ENCODE results near the gene ADGRL2.

DNA sequence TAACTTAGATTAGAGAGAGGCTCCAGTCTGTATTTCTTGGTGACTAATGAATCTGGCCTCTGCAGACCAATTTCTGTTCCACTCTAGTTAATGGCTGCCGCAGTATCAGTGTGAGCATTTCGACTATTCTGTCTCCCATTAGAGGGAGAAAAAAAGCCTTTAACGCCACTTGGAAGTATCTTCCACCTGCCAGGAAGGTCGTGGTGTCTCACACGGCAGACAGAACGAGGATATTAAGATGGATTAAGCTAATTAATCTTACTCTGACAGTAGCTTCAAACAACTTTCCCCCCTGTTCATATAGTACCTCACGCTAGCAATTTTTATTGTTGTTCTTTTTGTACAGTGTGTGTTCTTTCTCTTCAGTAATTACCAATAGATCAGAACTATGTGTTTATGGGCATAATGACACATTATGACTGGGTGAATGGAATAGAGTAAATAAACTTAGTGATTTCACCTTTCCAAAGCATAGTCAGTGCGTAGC is 153.8 kb downstream of the ADGRL2 start:
- no peak for TF ChIP-seq POLR2A (IDR thresholded peaks at IDR 0.05)
- no peak for TF ChIP-seq CTCF (IDR thresholded peaks at IDR 0.05)
